Uterine smooth muscle cell (primary cell): ENCODE measurements around the gene NEGR1. TPM values are rescaled to one million over a fixed set of nuclear protein-coding genes. Genes with fewer than 3 reads are reported as not detected.

Experiments used
- total RNA-seq: library from RNA; depleted of rRNA; stranded (reverse); fragments of >200 nt; gene quantifications from 2 replicates; pipeline ENCODE4 v1.2.3, GENCODE V29; 2014

NEGR1 gene
- total RNA-seq = 15.8 and 22.5 TPM in 2 replicates

DNA sequence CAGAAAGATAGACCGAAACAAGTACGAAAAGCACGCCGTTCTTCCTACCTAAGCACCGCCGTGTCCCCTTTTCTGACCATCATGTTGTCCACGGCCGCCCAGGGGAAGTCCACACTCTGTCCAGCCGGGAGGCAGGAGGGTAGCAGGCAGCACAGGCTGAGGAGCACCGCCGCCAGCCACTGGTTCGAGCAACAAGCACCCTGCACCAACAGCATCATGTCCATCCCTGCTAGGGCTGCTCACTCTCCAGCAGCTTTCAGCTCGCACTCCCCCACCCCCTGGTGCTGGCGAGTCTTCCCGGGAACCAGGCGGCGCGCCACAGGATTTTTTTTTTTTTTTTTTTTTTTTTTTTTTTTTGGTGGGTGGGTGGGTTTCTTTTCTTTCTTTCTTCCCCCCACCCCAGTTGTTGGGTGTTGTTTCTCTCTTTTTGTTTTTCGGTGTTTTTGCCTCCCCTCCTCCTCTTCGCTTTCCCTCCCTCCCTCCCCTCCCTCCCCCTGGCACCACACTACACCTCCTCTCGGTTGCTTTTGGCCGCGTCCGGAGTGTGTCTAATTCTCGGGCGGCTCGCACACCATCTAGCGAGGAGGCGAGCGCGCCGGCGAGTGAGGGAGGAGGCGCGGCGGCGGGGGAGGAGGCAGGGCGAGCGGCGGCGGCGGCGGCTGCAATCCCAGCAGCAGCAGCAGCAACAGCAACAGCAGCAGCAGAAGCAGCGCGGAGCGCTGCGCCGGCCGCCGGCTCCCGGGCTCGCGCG, at the start of gene NEGR1:
NEGR1 (minus strand) TSS at position 269 of the 751 bp plus-strand sequence.

